Heart right ventricle (tissue), 16 donors: Measurements from ENCODE around the gene PSMA7. TPM values are rescaled to one million over a fixed set of nuclear protein-coding genes. Genes with fewer than 3 reads are reported as not detected.

Experiments used
- ATAC-seq, 8 donors: fragments of 200-7000 bp; cut with Tn5 transposase; one replicate each; pipeline ENCODE4 v1.9.1; 2020; ENCODE audit warnings: mild to moderate bottlenecking in 8 of 8, moderate library complexity in 8 of 8, moderate number of reproducible peaks in 1 of 8
- DNase-seq, 2 donors: peaks; one replicate each; pipeline ENCODE4 v3.0.0-alpha.2; 2020
- H3K27ac ChIP-seq, 10 donors: fragments of 200-600 bp; sonication (generic) in 2 of 10; one replicate each; pipeline versions ENCODE4 v1.5.0 to v1.8.0; 2020 to 2022; ENCODE audit warnings: mild to moderate bottlenecking in 3 of 10
- H3K27me3 ChIP-seq, 7 donors: fragments of 200-600 bp; one replicate each; pipeline ENCODE4 v1.8.0; 2021 to 2022; ENCODE audit warnings: mild to moderate bottlenecking in 2 of 7
- H3K36me3 ChIP-seq, 9 donors: fragments of 200-600 bp; sonication (generic) in 1 of 9; one replicate each; pipeline versions ENCODE4 v1.5.0 to v1.8.0; 2020 to 2022; ENCODE audit warnings: mild to moderate bottlenecking in 2 of 9
- H3K4me1 ChIP-seq, 9 donors: fragments of 200-600 bp; sonication (generic) in 1 of 9; one replicate each; pipeline versions ENCODE4 v1.5.0 to v1.8.0; 2020 to 2022; ENCODE audit warnings: mild to moderate bottlenecking in 4 of 9
- H3K4me3 ChIP-seq, 10 donors: fragments of 200-600 bp; sonication (generic) in 2 of 10; one replicate each; pipeline versions ENCODE4 v1.5.0 to v1.8.0; 2020 to 2022; ENCODE audit warnings: mild to moderate bottlenecking in 7 of 10, moderate library complexity in 2 of 10
- H3K9me3 ChIP-seq, 11 donors: fragments of 200-600 bp in 10 of 11; sonication (generic) in 2 of 11; one replicate each; pipeline versions ENCODE4 v1.5.0 to v1.8.0; 2013 to 2022; ENCODE audit warnings: mild to moderate bottlenecking in 2 of 11, control low read depth in 1 of 11, moderate library complexity in 1 of 11
- WGBS, 2 donors: extraction: QIAGEN DNeasy Blood & Tissue Kit; methylation state at CpG; one replicate each; pipeline ENCODE4 v1.1.7; 2013; ENCODE audit warnings: inconsistent platforms in 1 of 2; 5-methylcytosine and 5-hydroxymethylcytosine counted together
- intact Hi-C, 10 donors: fragments of 100-400 bp; cut with DNase I; formaldehyde crosslinking; loops; one replicate each; pipeline versions ENCODE4 v1.11.1 to v1.14.2; 2022
- polyA plus RNA-seq, 2 donors: library from polyadenylated mRNA; stranded (reverse); fragments of 200-250 nt; gene quantifications; one replicate each; pipeline ENCODE4 v1.2.3, GENCODE V29; 2013
- total RNA-seq, 10 donors: library from RNA; stranded (reverse); fragmentation: NEBNext Ultra II Directional in 3 of 10; extraction: Animal tissue kit (Norgen Biotek cat#: 25700) in 3 of 10; gene quantifications; one replicate each; pipeline versions ENCODE4 v1.2.1 to v1.2.4, GENCODE V29; 2021 to 2023
- TF ChIP-seq, protein P1 (sequence below), 9 donors: fragments of 200-600 bp; sonication (generic) in 2 of 9; IDR thresholded peaks; one replicate each; pipeline versions ENCODE4 v1.5.0 to v1.8.0; 2021 to 2022; ENCODE audit warnings: antibody characterized with exemption in 9 of 9, mild to moderate bottlenecking in 5 of 9, moderate library complexity in 1 of 9
- donor health status: Arrhythmogenic right ventricular cardiomyopathy.
- donor health status: ischemic (EF 13 %, LVEDD 7.1; RV severe dilation, severe dysfunction).
- donor health status: healthy with polysubstance abuse.
- donor health status: DM: no; HTN: yes; CAD: no.
- donor health status: DM: no; HTN: no; CAD: no.
- donor health status: ischemic (EF 25% LVEDD 6.9; RV normal size, moderate dysfunction).
- donor health status: ischemic (EF 25% LVEDD 5.7; RV mildly dilated, moderate dysfunction).
- donor health status: healthy.
- donor health status: DM: yes; HTN: yes; CAD: no.
- donor health status: Ischemic cardiomyopathy.
- donor health status: ischemic (EF 35%, LVEDD 5.7; RV mildly dilated, moderate dysfunction).
- donor health status: nonischemic (EF 11% LVEDD 7.7; RV severe dilation, severe dysfunction).
- donor health status: DM: yes; HTN: yes; CAD: no.
- donor health status: PGD.
- donor health status: ischemic (EF 29% LVEDD 5.4; RV normal size, mild dysfunction).
- donor health status: nonischemic (EF 23%, LVEDD 6.1; RV moderate dilation, normal function).

PSMA7 gene
- total and polyA plus RNA-seq, 12 donors, result 143 to 567 (median 200) TPM

DNA sequence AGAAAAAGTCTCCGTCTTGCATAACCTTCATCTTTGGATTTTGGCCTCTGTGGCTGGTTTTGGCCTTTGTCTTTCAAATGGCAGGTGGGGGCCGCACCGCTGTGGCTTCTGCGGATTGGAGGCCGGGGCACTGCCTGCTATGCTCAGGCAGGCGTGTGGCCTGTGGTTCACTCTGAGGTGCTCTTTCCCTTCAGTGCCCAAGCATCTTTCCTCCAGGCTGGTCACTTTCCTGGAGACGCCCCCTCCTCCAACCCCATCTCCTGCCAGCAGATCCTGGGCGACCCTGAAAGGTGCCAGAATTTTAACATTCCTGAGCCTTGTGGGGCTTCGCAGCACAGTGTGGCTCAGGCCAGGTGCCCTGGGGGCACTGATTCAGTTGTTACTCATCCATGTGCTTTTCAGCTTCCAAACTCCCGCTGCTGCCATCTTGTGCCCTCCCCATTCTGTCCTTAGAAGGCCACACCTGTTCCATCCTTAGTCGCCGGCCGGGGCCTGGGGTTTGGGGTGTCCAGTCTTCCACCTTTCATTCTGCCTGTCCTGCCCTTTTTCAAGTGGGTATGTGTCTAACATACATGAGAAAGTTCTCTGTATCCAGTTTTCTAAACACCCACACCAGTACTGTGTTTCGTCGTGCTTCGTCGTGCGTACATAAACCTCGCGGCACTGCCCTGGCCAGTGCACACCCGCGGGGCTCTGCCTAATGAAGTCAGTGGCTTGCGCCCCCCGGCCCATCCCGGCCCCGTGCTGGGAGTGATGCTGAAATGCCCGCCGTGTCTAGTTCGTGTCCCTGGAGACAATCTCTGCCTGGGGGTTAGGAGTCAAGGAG, 12.4 kb upstream of the PSMA7 start:
- ATAC-seq, result no peak
- 93 to 94% methylated on average over 29 of the region's 29 CpGs for WGBS, 2 donors
- DNase-seq, result no peak
- Histone ChIP-seq H3K36me3 (peaks cover 0 to 31% (median 0%) of the 10 kb centered on the region in 9 donors), H3K27me3 (no peaks in the 10 kb centered on the region), H3K9me3 (peaks cover 0 to 8% (median 0%) of the 10 kb centered on the region in 11 donors), H3K27ac (no peak overlapping the region), H3K4me3 (no peak overlapping the region), H3K4me1 (peaks cover 5 to 21% (median 14%) of the 10 kb centered on the region in 9 donors)
- intact Hi-C loops, result loop anchor here in 3 of 10 donors (5.0 kb wide), 1 partner anchor 143 kb away; no protein-coding TSS in a partner anchor
- TF ChIP-seq, protein P1, sequence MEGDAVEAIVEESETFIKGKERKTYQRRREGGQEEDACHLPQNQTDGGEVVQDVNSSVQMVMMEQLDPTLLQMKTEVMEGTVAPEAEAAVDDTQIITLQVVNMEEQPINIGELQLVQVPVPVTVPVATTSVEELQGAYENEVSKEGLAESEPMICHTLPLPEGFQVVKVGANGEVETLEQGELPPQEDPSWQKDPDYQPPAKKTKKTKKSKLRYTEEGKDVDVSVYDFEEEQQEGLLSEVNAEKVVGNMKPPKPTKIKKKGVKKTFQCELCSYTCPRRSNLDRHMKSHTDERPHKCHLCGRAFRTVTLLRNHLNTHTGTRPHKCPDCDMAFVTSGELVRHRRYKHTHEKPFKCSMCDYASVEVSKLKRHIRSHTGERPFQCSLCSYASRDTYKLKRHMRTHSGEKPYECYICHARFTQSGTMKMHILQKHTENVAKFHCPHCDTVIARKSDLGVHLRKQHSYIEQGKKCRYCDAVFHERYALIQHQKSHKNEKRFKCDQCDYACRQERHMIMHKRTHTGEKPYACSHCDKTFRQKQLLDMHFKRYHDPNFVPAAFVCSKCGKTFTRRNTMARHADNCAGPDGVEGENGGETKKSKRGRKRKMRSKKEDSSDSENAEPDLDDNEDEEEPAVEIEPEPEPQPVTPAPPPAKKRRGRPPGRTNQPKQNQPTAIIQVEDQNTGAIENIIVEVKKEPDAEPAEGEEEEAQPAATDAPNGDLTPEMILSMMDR (IDR thresholded peaks at IDR 0.05), result no peak

DNA sequence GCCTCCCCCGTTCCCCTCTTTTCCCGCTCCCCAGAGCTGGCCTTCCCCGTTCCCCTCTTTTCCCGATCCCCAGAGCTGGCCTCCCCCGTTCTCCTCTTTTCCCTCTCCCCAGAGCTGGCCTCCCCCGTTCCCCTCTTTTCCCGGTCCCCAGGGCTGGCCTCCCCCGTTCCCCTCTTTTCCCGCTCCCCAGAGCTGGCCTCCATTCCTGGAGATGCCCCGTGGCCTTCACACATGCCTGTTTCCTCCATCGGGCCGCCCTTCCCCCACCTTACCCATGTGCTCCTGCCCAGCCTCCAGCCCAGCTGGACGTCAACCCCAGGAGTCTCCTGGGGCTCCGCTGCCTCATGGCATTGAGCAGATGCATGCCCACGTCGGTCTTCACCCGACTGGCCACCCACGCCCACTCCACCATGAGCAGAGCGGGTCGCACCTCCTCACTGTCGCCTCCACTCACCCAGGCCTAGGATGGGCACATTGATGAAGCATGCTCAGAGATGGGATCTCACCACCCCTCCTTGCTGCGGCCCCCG, 8.7 kb upstream of the PSMA7 start:
- H3K9me3 ChIP-seq, result peaks cover 0 to 8% (median 0%) of the 10 kb centered on the region in 11 donors
- 86 to 90% methylated on average over 23 of the region's 23 CpGs for WGBS, 2 donors
- DNase-seq (no peak), ATAC-seq (no peak)
- H3K4me1 ChIP-seq, result peaks cover 4 to 35% (median 27%) of the 10 kb centered on the region in 9 donors
- H3K4me3 ChIP-seq, result no peak overlapping the region
- H3K27ac ChIP-seq, result no peak overlapping the region
- TF ChIP-seq, protein P1 (IDR thresholded peaks at IDR 0.05), result no peak
- intact Hi-C loops, result loop anchor here in 2 of 10 donors (5.0 kb wide), 1 partner anchor 140 kb away; no protein-coding TSS in a partner anchor
- H3K36me3 ChIP-seq, result peaks cover 0 to 19% (median 0%) of the 10 kb centered on the region in 9 donors
- no peaks in the 10 kb centered on the region for H3K27me3 ChIP-seq

DNA sequence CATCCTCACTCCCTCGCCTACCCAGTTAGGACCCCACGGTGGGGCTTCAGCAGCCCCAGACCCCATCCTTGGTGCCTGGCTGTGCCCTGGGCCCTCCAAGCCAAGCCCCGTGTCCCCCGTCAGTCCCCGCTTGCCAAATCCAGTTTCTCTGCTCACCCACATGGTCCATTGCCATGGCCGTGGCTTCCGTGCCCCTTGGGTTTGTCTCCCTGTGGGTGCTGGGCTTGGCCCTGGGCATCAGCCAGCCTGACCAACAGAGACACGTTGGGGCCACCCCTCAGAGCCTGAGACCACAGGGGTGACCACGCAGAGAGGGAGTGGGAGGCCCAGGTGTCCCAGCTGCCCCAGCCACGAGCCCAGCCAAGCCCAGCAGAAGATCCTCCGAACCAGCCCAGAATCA, 8.0 kb upstream of the PSMA7 start:
- no peak overlapping the region for H3K4me3 ChIP-seq
- no peak overlapping the region for H3K27ac ChIP-seq
- H3K4me1 ChIP-seq, result peaks cover 0 to 30% (median 20%) of the 10 kb centered on the region in 9 donors
- TF ChIP-seq, protein P1 (IDR thresholded peaks at IDR 0.05), result no peak
- no peak for ATAC-seq
- H3K9me3 ChIP-seq, result peaks cover 0 to 8% (median 0%) of the 10 kb centered on the region in 11 donors
- no peak for DNase-seq
- H3K36me3 ChIP-seq, result peaks cover 0 to 19% (median 0%) of the 10 kb centered on the region in 9 donors
- H3K27me3 ChIP-seq, result no peaks in the 10 kb centered on the region
- intact Hi-C loops, result loop anchor here in 2 of 10 donors (5.0 kb wide), 1 partner anchor 139 kb away; no protein-coding TSS in a partner anchor
- whole genome bisulfite sequencing, 2 donors, result 87 to 93% methylated on average over 10 to 11 of the region's 11 CpGs

DNA sequence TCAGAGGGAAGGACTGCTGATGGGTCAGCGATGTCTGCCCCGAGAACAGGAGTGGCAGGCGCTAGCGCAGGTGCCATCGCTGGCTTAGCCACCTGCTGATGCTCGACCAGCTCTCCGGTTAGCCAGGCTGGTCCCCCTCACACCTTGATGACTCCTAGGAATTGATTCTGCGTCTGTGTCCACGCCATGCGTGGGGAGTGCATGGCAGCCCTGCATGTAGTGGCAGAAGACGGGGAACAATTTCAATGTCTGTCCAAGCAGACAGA, 7.0 kb upstream of the PSMA7 start:
- Histone ChIP-seq H3K27me3 (no peaks in the 10 kb centered on the region), H3K27ac (no peak overlapping the region), H3K9me3 (peaks cover 0 to 8% (median 0%) of the 10 kb centered on the region in 11 donors), H3K4me1 (peaks cover 4 to 37% (median 21%) of the 10 kb centered on the region in 9 donors), H3K36me3 (peaks cover 0 to 19% (median 0%) of the 10 kb centered on the region in 9 donors), H3K4me3 (no peak overlapping the region)
- intact Hi-C loops, result loop anchor here in 2 of 10 donors (5.0 kb wide), 1 partner anchor 138 kb away; no protein-coding TSS in a partner anchor
- ATAC-seq, result no peak
- WGBS, 2 donors, result 94 to 98% methylated on average over 11 of the region's 11 CpGs
- DNase-seq, result no peak
- TF ChIP-seq, protein P1 (IDR thresholded peaks at IDR 0.05), result no peak
